HUES6 (cell line): ENCODE results near the gene BCAR3.

Source experiments
- H3K27ac ChIP-seq: 2 replicates; pipeline ENCODE4 v1.7.0; 2013; ENCODE audit warnings: low read depth, mild to moderate bottlenecking, low read length, inconsistent platforms
- H3K27me3 ChIP-seq: 2 replicates; pipeline ENCODE4 v1.6.1; 2013; ENCODE audit warnings: low read length; ENCODE audit not compliant: control insufficient read depth, insufficient read depth
- H3K36me3 ChIP-seq: 2 replicates; pipeline ENCODE4 v1.6.1; 2013; ENCODE audit warnings: low read length; ENCODE audit not compliant: control insufficient read depth, insufficient read depth
- H3K4me1 ChIP-seq: 2 replicates; pipeline ENCODE4 v1.6.1; 2013; ENCODE audit warnings: low read length; ENCODE audit not compliant: control insufficient read depth, insufficient read depth
- H3K4me3 ChIP-seq: 2 replicates; pipeline ENCODE4 v1.5.1; 2013; ENCODE audit warnings: low read depth, low read length
- H3K9ac ChIP-seq: one replicate; pipeline ENCODE4 v1.6.1; 2013; ENCODE audit warnings: mild to moderate bottlenecking, low read length
- H3K9me3 ChIP-seq: 2 replicates; pipeline ENCODE4 v1.6.1; 2013; ENCODE audit warnings: low read depth, low read length; ENCODE audit not compliant: control insufficient read depth, insufficient read depth

Gene BCAR3

GRCh38 chr1:93636712-93637111 lies 44.9 kb downstream of the BCAR3 start:
- Histone ChIP-seq H3K27me3 (no peaks in the 10 kb centered on the region), H3K36me3 (peaks cover 27% of the 10 kb centered on the region; the same call in 1 of the 2 replicates), H3K4me1 (peaks cover 21% of the 10 kb centered on the region), H3K9me3 (peaks cover 3% of the 10 kb centered on the region; the same call in 1 of the 2 replicates), H3K4me3 (no peak overlapping the region), H3K27ac (peak overlapping the region; percentile 71; the same call in 1 of the 2 replicates), H3K9ac (no peak overlapping the region)

DNA sequence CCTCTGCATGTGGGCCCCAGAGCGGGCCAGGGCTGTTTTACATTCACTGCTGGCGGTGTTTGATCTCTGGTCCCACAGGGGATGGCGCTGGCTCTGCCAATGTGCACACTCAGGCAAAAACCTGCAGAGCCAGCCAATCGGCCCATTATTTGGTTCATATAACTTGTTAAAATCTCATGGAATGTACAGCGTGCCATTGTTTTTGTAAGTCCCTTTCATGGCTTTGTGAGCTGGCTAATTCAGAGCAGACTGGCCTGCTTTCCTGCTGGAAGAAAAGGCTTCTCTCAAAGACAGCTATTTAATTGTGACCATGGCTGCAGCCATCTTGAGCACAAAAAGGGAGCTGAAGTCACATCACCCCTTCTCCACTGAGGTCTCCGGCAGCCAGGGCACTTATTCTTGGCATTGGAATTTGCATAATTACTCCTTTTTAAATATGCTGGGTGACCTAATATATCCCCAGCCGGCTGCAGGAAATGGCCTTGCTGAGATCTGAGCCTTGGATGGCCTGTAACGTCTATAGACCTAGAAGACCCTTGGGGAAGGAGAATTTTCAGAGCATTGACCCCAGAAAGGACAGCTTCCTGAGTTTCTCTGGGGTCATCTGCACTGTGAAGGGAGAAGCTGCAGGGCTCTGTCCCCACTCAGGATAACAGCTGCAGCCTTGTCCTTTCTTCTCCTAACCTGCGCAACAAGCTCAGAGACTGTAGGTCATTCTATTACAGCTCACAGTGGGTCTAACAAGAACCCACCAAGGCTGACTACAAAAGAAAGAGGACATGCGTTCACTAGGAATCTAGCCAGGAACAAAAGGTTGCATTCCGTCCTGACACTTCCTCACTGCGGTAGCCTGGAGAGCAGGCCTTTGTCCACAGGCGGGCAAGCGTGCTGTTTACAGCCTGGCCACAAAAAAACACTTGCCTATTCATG lies 45.8 kb downstream of the BCAR3 start:
- peaks cover 20% of the 10 kb centered on the region; the same call in 1 of the 2 replicates for H3K36me3 ChIP-seq
- H3K27me3 ChIP-seq, result no peaks in the 10 kb centered on the region
- peak overlapping the region; percentile 71 for H3K27ac ChIP-seq
- H3K9me3 ChIP-seq, result peaks cover 3% of the 10 kb centered on the region; the same call in 1 of the 2 replicates
- H3K4me1 ChIP-seq, result peaks cover 20% of the 10 kb centered on the region
- H3K9ac ChIP-seq, result peak overlapping the region; percentile 71
- 0 out of 2 replicates have a peak overlapping the region, but pooled peaks have one; percentile 11 for H3K4me3 ChIP-seq

GRCh38 chr1:93633313-93633712 lies 48.3 kb downstream of the BCAR3 start:
- Histone ChIP-seq H3K9me3 (peaks cover 3% of the 10 kb centered on the region; the same call in 1 of the 2 replicates), H3K27ac (no peak overlapping the region), H3K27me3 (no peaks in the 10 kb centered on the region), H3K36me3 (peaks cover 13% of the 10 kb centered on the region; the same call in 1 of the 2 replicates), H3K9ac (no peak overlapping the region), H3K4me3 (no peak overlapping the region), H3K4me1 (peaks cover 11% of the 10 kb centered on the region)

- peaks cover 11% of the 10 kb centered on the region for H3K4me1 ChIP-seq
- H3K36me3 ChIP-seq, result peaks cover 13% of the 10 kb centered on the region; the same call in 1 of the 2 replicates
- H3K4me3 ChIP-seq, result no peak overlapping the region
- no peaks in the 10 kb centered on the region for H3K27me3 ChIP-seq
- H3K27ac ChIP-seq, result no peak overlapping the region
- peaks cover 3% of the 10 kb centered on the region; the same call in 1 of the 2 replicates for H3K9me3 ChIP-seq
- no peak overlapping the region for H3K9ac ChIP-seq
These were observed 49.8 kb downstream of the BCAR3 start for GRCh38 chr1:93631626-93632365.

DNA sequence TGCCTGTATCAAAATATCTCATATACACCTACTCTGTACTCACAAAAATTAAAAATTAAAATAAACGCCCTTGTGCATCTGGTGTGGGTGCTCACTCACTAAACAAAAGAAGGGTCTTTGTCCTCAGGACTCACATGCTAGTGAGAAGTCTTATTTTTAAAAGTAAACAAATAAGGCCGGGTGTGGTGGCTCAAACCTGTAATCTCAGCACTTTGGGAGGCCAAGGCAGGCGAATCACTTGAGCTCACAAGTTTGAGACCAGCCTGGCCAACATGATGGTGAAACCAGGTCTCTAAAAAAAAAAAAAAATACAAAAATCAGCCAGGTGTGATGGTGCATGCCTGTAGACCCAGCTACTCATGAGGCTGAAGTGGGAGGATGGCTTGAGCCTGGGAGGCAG lies 51.5 kb downstream of the BCAR3 start:
- Histone ChIP-seq H3K27ac (no peak overlapping the region), H3K9ac (no peak overlapping the region), H3K27me3 (no peaks in the 10 kb centered on the region), H3K36me3 (peaks cover 13% of the 10 kb centered on the region; the same call in 1 of the 2 replicates), H3K4me3 (no peak overlapping the region), H3K9me3 (peaks cover 3% of the 10 kb centered on the region; the same call in 1 of the 2 replicates), H3K4me1 (peaks cover 14% of the 10 kb centered on the region; the same call in 1 of the 2 replicates)

DNA sequence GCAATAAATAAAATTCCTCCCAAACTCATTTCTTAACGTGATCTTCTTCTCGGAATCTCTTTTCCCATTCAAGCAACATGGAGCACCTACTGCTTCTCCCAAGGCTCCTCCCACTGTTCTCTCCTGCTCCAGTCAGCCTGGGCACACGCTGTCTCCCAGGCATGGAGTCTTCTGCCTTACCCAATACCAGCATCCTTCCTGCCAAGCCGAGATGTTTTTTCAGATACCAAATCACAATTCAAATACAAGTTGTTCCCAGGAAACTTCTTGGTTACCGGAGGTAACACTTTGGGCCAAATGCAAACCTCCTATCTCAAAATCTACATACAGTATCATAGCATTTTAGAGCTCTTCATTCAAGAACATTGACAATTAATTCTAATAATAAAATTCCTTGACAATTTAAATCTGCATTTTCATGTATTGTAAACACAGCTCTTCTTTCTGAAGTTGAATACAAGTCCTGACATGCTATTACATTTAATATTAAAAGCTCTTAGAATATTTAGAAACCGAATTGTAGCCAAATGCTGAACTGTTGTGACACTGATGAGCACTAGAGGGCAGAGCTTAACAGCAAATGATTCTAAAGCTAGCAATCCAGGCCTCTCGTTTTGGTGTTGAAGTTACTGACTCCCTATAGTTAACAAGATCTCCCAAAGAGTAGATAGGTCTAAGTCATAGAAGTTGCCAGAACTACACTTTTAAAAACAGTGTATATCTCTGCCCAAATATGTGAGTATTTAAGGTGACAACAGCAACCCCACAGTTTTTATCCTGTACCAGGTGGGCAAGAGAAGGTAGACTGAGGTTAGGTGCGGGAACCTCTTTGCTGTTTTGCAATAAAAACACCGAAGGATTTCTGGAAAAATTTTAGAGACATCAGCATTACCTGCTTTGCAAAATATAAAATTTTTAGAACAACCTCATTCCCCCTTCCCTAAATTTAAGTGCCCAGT lies 52.3 kb downstream of the BCAR3 start:
- no peak overlapping the region for H3K4me3 ChIP-seq
- H3K9ac ChIP-seq, result no peak overlapping the region
- H3K36me3 ChIP-seq, result peaks cover 8% of the 10 kb centered on the region; the same call in 1 of the 2 replicates
- H3K9me3 ChIP-seq, result no peaks in the 10 kb centered on the region
- H3K27me3 ChIP-seq, result no peaks in the 10 kb centered on the region
- no peak overlapping the region for H3K27ac ChIP-seq
- peaks cover 15% of the 10 kb centered on the region; the same call in 1 of the 2 replicates for H3K4me1 ChIP-seq

DNA sequence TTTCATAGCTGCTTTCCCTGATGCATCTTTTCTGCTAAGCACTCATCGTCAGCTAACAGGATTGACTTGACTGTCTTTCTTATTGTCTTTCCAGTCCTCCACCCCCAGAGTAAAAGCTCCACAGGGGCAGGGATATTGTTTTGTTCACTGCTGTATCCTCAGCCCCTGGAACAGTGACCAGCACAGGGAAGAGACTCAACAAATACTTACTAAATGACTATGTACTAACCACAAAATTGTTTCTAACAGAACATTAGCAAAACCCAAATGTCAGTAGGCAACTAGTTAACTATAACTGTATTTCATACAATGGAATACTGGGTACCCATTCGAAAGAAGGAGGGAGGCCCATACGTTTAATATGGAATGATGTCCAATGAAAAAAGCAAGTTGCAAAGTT lies 53.0 kb downstream of the BCAR3 start:
- Histone ChIP-seq H3K4me1 (peaks cover 21% of the 10 kb centered on the region; the same call in 1 of the 2 replicates), H3K4me3 (no peak overlapping the region), H3K9ac (no peak overlapping the region), H3K27me3 (no peaks in the 10 kb centered on the region), H3K36me3 (peaks cover 4% of the 10 kb centered on the region; the same call in 1 of the 2 replicates), H3K27ac (no peak overlapping the region), H3K9me3 (no peaks in the 10 kb centered on the region)

DNA sequence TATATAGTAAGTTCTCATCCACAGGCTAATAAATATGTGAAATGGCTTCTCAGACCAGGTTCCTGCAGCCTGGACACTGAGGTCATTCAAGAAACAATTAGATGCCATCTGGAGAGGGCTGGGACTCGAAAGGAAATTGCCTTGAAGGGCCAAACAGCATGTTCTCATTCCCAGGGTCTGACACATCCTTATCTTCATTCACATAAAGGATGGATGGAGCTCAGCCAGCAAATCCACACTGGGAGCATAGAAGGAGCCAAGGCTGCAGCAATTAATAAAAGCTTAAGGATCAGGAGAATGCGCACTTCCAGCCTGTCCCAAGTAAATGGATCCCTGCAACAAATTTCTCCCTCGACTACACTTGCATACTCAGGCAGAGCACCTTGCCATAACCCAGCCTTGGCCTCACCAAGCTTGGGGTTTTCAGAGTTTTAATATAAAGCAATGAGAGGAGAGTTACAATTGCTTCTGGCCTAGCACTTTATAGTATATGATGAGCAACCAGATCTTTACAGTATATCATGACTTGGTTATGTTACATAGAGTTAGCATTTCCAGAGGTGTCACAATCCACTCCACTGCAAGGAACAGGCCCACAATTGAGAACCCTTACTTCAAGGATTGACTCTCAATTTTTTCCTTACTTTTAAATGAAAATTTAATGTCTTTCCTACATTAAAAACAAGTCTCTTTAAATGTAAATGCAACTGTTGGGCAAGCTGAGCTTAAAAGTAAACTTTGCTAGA lies 55.9 kb downstream of the BCAR3 start:
- H3K4me3 ChIP-seq, result no peak overlapping the region
- H3K36me3 ChIP-seq, result no peaks in the 10 kb centered on the region
- H3K9me3 ChIP-seq, result no peaks in the 10 kb centered on the region
- no peaks in the 10 kb centered on the region for H3K27me3 ChIP-seq
- no peak overlapping the region for H3K9ac ChIP-seq
- H3K4me1 ChIP-seq, result peaks cover 32% of the 10 kb centered on the region; the same call in 1 of the 2 replicates
- H3K27ac ChIP-seq, result peak overlapping the region; percentile 1; the same call in 1 of the 2 replicates

DNA sequence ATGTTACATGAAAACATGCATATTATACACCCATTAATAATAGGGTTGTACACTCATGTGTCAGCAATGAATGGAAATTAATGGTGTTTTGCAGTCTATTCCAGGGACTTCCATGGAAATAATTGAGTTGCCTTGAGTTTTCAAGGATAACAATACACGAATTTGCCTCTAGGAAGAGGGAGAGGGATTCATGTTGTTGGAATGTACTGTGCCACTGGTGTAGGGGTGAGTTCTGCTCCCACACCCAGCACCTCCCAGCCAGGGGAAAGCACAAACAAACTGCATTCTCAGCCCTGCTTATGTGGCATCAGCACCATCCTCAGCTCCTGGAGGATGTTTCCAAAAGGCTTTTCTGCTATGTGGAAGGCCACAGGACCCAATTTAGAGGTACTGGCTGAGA lies 57.8 kb downstream of the BCAR3 start:
- no peak overlapping the region for H3K9ac ChIP-seq
- H3K36me3 ChIP-seq, result no peaks in the 10 kb centered on the region
- no peaks in the 10 kb centered on the region for H3K27me3 ChIP-seq
- H3K4me1 ChIP-seq, result peaks cover 34% of the 10 kb centered on the region; the same call in 1 of the 2 replicates
- no peak overlapping the region for H3K4me3 ChIP-seq
- H3K27ac ChIP-seq, result no peak overlapping the region
- no peaks in the 10 kb centered on the region for H3K9me3 ChIP-seq
